Lower leg skin (tissue), 4 donors: ENCODE results near the gene WBP2NL. TPM values are rescaled to one million over a fixed set of nuclear protein-coding genes. Genes with fewer than 3 reads are reported as not detected.

Source experiments
- DNase-seq, 2 donors: peaks; one replicate each; pipeline ENCODE4 v3.0.0-alpha.2; 2019; ENCODE audit warnings: low spot score in 2 of 2
- H3K4me3 ChIP-seq: fragments of 200-600 bp; sonication (generic); 2 replicates; pipeline ENCODE4 v1.5.1; 2017; ENCODE audit warnings: mild to moderate bottlenecking, low read depth; ENCODE audit not compliant: poor library complexity, severe bottlenecking
- CTCF ChIP-seq, 3 donors: fragments of 450-650 bp; IDR thresholded peaks; one replicate each; pipeline ENCODE4 v1.5.1; 2016; ENCODE audit warnings: antibody characterized with exemption in 3 of 3, mild to moderate bottlenecking in 3 of 3, moderate library complexity in 2 of 3
- POLR2A ChIP-seq, 2 donors: fragments of 450-650 bp; IDR thresholded peaks; one replicate each; pipeline ENCODE4 v1.6.1; 2016 to 2017; ENCODE audit warnings: antibody characterized with exemption in 2 of 2, mild to moderate bottlenecking in 1 of 2, moderate library complexity in 1 of 2
- WGBS, 2 donors: methylation state at CpG; one replicate each; pipeline ENCODE4 v1.1.5; 2018; 5-methylcytosine and 5-hydroxymethylcytosine counted together
- intact Hi-C: fragments of 100-400 bp; cut with DNase I; formaldehyde crosslinking; loops from one replicate; pipeline ENCODE4 v1.15.0; 2023; ENCODE audit warnings: low total_unique reads
- total RNA-seq, 4 donors: library from RNA; depleted of rRNA; stranded (reverse); fragments of >200 nt; gene quantifications; one replicate each; pipeline ENCODE4 v1.1.0, GENCODE V29; 2016

Gene WBP2NL
- total RNA-seq, 4 donors from 2014 or later, result 1.4 to 2.0 (median 1.8) TPM

- no peak overlapping the region for H3K4me3 ChIP-seq
- 68 to 80% methylated on average over 3 of the region's 3 CpGs for WGBS, 2 donors
- TF ChIP-seq CTCF (IDR thresholded peaks at IDR 0.05), result no peak
- TF ChIP-seq POLR2A (IDR thresholded peaks at IDR 0.05), result no peak
- DNase-seq, result peak in 1 of 2 donors; percentile 42
- intact Hi-C loops, result no loop called here
These were observed 3.4 kb upstream of the WBP2NL start for GRCh38 chr22:41995211-41995610.

DNA sequence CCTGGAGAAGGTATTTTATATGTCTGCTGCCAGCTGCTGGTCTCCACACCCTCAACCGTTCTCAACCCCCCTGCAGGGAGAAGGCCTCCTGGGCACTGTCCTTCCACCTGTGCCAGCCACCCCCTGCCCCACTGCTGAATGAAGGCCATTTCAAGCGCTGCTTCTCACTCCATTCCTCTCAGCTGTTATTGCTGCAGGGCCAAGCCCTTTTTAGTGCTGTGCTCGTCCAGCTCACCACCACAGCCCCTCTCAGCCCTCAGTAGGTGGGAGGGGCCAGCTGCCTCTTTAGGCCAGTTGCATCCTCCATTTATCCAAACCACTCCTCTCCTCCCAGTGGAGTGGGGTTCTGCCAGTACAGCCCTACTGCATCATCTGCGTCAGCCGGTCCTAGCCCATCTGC is 1.8 kb upstream of the WBP2NL start:
- intact Hi-C loops, result no loop called here
- no peak for DNase-seq

DNA sequence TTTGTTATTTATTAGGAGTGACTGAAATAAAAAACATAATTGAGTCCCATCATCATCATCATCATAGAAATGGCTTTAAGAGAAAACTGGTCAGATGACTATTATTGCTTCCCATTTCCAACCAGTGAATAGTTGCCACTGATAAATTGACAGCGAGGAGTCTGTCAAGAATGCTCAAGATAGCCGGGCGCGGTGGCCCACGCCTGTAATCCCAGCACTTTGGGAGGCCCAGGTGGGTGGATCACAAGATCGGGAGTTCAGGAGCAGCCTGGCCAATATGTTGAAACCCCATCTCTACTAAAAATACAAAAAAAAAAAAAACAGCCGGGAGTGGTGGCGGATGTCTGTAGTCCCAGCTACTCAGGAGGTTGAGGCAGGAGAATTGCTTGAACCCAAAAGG is 1.9 kb downstream of the WBP2NL start:
- TF ChIP-seq CTCF (IDR thresholded peaks at IDR 0.05) (no peak), POLR2A (IDR thresholded peaks at IDR 0.05) (no peak)
- H3K4me3 ChIP-seq, result no peak overlapping the region
- peak in 1 of 2 donors; percentile 28 for DNase-seq
- WGBS, 2 donors, result 95 to 98% methylated on average over 8 of the region's 8 CpGs
- intact Hi-C loops, result no loop called here

More for the DNA sequence above, 1.8 kb upstream of the WBP2NL start:
- TF ChIP-seq CTCF (IDR thresholded peaks at IDR 0.05) (no peak), POLR2A (IDR thresholded peaks at IDR 0.05) (no peak)
- no peak overlapping the region for H3K4me3 ChIP-seq
- 89 to 91% methylated on average over 5 of the region's 5 CpGs for WGBS, 2 donors

- intact Hi-C loops, result no loop called here
- no peak for TF ChIP-seq CTCF (IDR thresholded peaks at IDR 0.05)
- TF ChIP-seq POLR2A (IDR thresholded peaks at IDR 0.05), result no peak
- DNase-seq, result no peak
- H3K4me3 ChIP-seq, result no peak overlapping the region
- 75 to 78% methylated on average over 8 of the region's 8 CpGs for WGBS, 2 donors
These were observed 2.5 kb downstream of the WBP2NL start for GRCh38 chr22:42001121-42001520.

- TF ChIP-seq CTCF (IDR thresholded peaks at IDR 0.05) (no peak), POLR2A (IDR thresholded peaks at IDR 0.05) (no peak)
- no peak for DNase-seq
These were observed 3.1 kb downstream of the WBP2NL start for GRCh38 chr22:42001706-42002105.

DNA sequence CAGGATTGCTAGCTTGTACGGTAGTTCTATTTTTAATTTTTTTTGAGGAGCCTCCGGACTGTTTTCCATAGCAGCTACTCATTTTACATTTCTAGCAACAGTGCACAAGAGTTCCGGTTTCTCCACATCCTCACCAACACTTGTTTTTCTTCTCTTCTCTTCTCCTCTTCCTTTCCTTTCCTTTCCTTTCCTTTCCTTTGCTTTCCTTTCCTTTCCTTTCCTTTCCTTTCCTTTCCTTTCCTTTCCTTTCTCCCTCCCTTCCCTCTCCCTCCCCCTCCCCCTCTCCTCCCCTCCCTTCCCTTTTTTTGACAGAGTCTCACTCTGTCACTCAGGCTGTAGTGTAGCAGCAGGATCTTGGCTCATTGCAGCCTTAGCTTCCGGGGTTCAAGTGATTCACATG is 9.3 kb downstream of the WBP2NL start:
- TF ChIP-seq CTCF (IDR thresholded peaks at IDR 0.05) (no peak), POLR2A (IDR thresholded peaks at IDR 0.05) (no peak)

More at GRCh38 chr22:42001706-42002105, 3.1 kb downstream of the WBP2NL start:
- intact Hi-C loops, result no loop called here
- WGBS, 2 donors, result 96 to 99% methylated on average over 12 of the region's 12 CpGs
- H3K4me3 ChIP-seq, result no peak overlapping the region

More for the DNA sequence above, 9.3 kb downstream of the WBP2NL start:
- no peak for DNase-seq
- intact Hi-C loops, result no loop called here
- no peak overlapping the region for H3K4me3 ChIP-seq
- 58 to 83% methylated on average over 4 of the region's 4 CpGs for WGBS, 2 donors
